Hepatocyte (in vitro differentiated cells): ENCODE measurements around the gene PITPNC1.

Experiments used
- EZH2 ChIP-seq: fragments of 200-600 bp; sonication (generic); IDR thresholded peaks from 2 replicates; pipeline ENCODE4 v1.6.1; 2016; ENCODE audit warnings: antibody characterized with exemption, mild to moderate bottlenecking, borderline replicate concordance
- TF ChIP-seq, protein P1 (sequence below): fragments of 200-600 bp; sonication (generic); IDR thresholded peaks from 2 replicates; pipeline ENCODE4 v1.5.1; 2016; ENCODE audit warnings: antibody characterized with exemption, mild to moderate bottlenecking; ENCODE audit not compliant: poor library complexity

DNA sequence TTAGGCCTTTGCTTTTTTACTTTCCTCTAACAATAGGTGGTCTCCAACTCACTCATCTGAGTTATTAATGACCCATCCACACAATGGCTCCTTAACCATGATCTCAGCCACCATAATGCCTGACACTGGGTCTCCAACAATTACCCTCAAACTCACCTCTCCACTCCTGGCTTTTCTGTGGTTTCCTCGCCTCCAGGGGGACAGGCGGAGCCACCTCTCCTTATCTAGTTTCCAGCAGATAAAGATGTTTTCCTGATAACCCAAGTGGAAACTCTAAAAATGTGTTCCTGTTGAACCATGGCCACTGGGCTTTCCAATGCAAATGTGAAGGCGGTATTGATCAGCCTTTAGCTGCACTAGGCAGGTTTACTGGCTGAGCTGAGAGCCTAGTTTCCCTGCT lies 331.3 kb downstream of the PITPNC1 start:
- TF ChIP-seq EZH2: no peak
- TF ChIP-seq, protein P1, sequence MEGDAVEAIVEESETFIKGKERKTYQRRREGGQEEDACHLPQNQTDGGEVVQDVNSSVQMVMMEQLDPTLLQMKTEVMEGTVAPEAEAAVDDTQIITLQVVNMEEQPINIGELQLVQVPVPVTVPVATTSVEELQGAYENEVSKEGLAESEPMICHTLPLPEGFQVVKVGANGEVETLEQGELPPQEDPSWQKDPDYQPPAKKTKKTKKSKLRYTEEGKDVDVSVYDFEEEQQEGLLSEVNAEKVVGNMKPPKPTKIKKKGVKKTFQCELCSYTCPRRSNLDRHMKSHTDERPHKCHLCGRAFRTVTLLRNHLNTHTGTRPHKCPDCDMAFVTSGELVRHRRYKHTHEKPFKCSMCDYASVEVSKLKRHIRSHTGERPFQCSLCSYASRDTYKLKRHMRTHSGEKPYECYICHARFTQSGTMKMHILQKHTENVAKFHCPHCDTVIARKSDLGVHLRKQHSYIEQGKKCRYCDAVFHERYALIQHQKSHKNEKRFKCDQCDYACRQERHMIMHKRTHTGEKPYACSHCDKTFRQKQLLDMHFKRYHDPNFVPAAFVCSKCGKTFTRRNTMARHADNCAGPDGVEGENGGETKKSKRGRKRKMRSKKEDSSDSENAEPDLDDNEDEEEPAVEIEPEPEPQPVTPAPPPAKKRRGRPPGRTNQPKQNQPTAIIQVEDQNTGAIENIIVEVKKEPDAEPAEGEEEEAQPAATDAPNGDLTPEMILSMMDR: no peak
